HEK293 (cell line): ENCODE data around the gene CCL19.

ENCODE experiments used
- GLIS1 ChIP-seq: fragments of 450-650 bp; formaldehyde crosslinking; IDR thresholded peaks from 2 replicates; pipeline ENCODE4 v1.5.1; 2016; ENCODE audit warnings: missing biosample characterization, missing genetic modification characterization
- HOXC10 ChIP-seq: sonication (generic); formaldehyde crosslinking; IDR thresholded peaks from 2 replicates; pipeline ENCODE4 v1.8.1; 2023; ENCODE audit warnings: mild to moderate bottlenecking, missing genetic modification reagents
- MEIS1 ChIP-seq: sonication (generic); formaldehyde crosslinking; IDR thresholded peaks from 2 replicates; pipeline ENCODE4 v1.8.1; 2022; ENCODE audit warnings: missing genetic modification reagents, mild to moderate bottlenecking, borderline replicate concordance
- ZFP41 ChIP-seq: fragments of 450-650 bp; formaldehyde crosslinking; IDR thresholded peaks from 2 replicates; pipeline ENCODE4 v1.5.1; 2016; ENCODE audit warnings: missing biosample characterization, missing genetic modification characterization, borderline replicate concordance
- ZNF140 ChIP-seq: fragments of 450-650 bp; formaldehyde crosslinking; IDR thresholded peaks from 2 replicates; pipeline ENCODE4 v1.5.1; 2016; ENCODE audit warnings: missing biosample characterization, missing genetic modification characterization
- ZNF175 ChIP-seq: fragments of 450-650 bp; formaldehyde crosslinking; IDR thresholded peaks from 2 replicates; pipeline ENCODE4 v1.5.1; 2016; ENCODE audit warnings: missing biosample characterization, missing genetic modification characterization
- ZNF214 ChIP-seq: fragments of 450-650 bp; formaldehyde crosslinking; IDR thresholded peaks from 2 replicates; pipeline ENCODE4 v1.5.1; 2017; ENCODE audit warnings: missing biosample characterization, mild to moderate bottlenecking, missing genetic modification characterization, borderline replicate concordance
- ZNF248 ChIP-seq: fragments of 450-650 bp; formaldehyde crosslinking; IDR thresholded peaks from 2 replicates; pipeline ENCODE4 v1.5.1; 2017; ENCODE audit warnings: missing biosample characterization, missing genetic modification characterization
- ZNF404 ChIP-seq: fragments of 450-650 bp; formaldehyde crosslinking; IDR thresholded peaks from 2 replicates; pipeline ENCODE4 v1.5.1; 2017; ENCODE audit warnings: missing biosample characterization, missing genetic modification characterization
- ZNF473 ChIP-seq: fragments of 450-650 bp; formaldehyde crosslinking; IDR thresholded peaks from 2 replicates; pipeline ENCODE4 v1.5.1; 2017; ENCODE audit warnings: missing biosample characterization, missing genetic modification characterization
- ZNF501 ChIP-seq: fragments of 450-650 bp; formaldehyde crosslinking; IDR thresholded peaks from 2 replicates; pipeline ENCODE4 v1.5.1; 2016; ENCODE audit warnings: missing biosample characterization, missing genetic modification characterization
- ZNF571 ChIP-seq: fragments of 450-650 bp; formaldehyde crosslinking; IDR thresholded peaks from 2 replicates; pipeline ENCODE4 v1.5.0; 2017; ENCODE audit warnings: missing biosample characterization, missing genetic modification characterization
- ZNF621 ChIP-seq: fragments of 450-650 bp; formaldehyde crosslinking; IDR thresholded peaks from 2 replicates; pipeline ENCODE4 v1.5.1; 2017; ENCODE audit warnings: missing biosample characterization, missing genetic modification characterization
- ZNF623 ChIP-seq: fragments of 450-650 bp; formaldehyde crosslinking; IDR thresholded peaks from 2 replicates; pipeline ENCODE4 v1.5.1; 2016; ENCODE audit warnings: missing biosample characterization, missing genetic modification characterization
- ZNF654 ChIP-seq: fragments of 450-650 bp; formaldehyde crosslinking; IDR thresholded peaks from 2 replicates; pipeline ENCODE4 v1.5.1; 2016; ENCODE audit warnings: low read depth, missing biosample characterization, missing genetic modification characterization
- ZNF792 ChIP-seq: fragments of 450-650 bp; formaldehyde crosslinking; IDR thresholded peaks from 2 replicates; pipeline ENCODE4 v1.5.1; 2016; ENCODE audit warnings: missing biosample characterization, missing genetic modification characterization
- ZNF843 ChIP-seq: fragments of 450-650 bp; formaldehyde crosslinking; IDR thresholded peaks from 2 replicates; pipeline ENCODE4 v1.5.1; 2016; ENCODE audit warnings: missing biosample characterization, missing genetic modification characterization
- TF ChIP-seq, protein P1 (sequence below): fragments of 450-650 bp; formaldehyde crosslinking; IDR thresholded peaks from 2 replicates; pipeline ENCODE4 v1.5.1; 2016; ENCODE audit warnings: missing biosample characterization, missing genetic modification characterization, borderline replicate concordance
- TF ChIP-seq, protein P2 (sequence below): fragments of 450-650 bp; formaldehyde crosslinking; IDR thresholded peaks from 2 replicates; pipeline ENCODE4 v1.5.1; 2016; ENCODE audit warnings: missing biosample characterization, missing genetic modification characterization
- TF ChIP-seq, protein P3 (sequence below): fragments of 450-650 bp; formaldehyde crosslinking; IDR thresholded peaks from 2 replicates; pipeline ENCODE4 v1.5.0; 2017; ENCODE audit warnings: missing biosample characterization, missing genetic modification characterization, borderline replicate concordance
- TF ChIP-seq, protein P4 (sequence below): fragments of 450-650 bp; formaldehyde crosslinking; IDR thresholded peaks from 2 replicates; pipeline ENCODE4 v1.5.1; 2017; ENCODE audit warnings: missing biosample characterization, missing genetic modification characterization

Gene CCL19

DNA sequence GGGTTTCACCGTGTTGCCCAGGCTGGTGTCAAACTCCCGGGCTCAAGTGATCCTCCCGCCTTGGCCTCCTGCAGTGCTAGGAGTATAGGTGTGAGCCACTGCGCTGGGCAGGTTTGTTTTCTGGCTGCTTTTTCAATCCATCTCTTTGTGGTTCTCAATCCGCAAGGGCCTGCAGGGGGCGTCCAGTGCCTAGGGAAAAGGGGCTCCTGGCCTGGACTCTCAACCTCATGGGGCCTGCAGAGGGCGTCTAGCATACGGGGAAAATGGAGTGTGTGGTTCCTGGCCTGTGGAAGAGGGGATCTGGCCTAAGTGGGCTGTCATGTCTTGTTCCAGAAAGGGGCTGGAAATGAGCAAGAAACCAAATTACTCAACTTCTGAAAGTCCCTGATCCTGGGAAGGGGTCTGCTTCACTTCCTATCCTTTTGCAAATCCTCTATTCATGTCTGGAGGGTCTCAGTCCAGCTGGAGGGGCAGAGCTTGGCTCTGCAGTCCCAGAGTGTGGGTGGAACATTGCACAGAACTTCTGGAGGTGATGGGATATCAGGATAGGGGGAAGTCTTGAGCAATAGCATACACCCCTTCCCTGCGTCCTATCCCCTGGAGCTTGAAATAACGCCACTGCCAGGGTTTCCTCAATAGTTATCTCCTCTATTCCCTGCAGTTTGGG is 15.9 kb downstream of the CCL19 start (continued):
- TF ChIP-seq, protein P1, sequence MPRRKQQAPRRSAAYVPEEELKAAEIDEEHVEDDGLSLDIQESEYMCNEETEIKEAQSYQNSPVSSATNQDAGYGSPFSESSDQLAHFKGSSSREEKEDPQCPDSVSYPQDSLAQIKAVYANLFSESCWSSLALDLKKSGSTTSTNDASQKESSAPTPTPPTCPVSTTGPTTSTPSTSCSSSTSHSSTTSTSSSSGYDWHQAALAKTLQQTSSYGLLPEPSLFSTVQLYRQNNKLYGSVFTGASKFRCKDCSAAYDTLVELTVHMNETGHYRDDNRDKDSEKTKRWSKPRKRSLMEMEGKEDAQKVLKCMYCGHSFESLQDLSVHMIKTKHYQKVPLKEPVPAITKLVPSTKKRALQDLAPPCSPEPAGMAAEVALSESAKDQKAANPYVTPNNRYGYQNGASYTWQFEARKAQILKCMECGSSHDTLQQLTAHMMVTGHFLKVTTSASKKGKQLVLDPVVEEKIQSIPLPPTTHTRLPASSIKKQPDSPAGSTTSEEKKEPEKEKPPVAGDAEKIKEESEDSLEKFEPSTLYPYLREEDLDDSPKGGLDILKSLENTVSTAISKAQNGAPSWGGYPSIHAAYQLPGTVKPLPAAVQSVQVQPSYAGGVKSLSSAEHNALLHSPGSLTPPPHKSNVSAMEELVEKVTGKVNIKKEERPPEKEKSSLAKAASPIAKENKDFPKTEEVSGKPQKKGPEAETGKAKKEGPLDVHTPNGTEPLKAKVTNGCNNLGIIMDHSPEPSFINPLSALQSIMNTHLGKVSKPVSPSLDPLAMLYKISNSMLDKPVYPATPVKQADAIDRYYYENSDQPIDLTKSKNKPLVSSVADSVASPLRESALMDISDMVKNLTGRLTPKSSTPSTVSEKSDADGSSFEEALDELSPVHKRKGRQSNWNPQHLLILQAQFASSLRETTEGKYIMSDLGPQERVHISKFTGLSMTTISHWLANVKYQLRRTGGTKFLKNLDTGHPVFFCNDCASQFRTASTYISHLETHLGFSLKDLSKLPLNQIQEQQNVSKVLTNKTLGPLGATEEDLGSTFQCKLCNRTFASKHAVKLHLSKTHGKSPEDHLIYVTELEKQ (tag by site-specific recombination), result no peak
- TF ChIP-seq ZNF501 (tag by site-specific recombination) (no peak), GLIS1 (0 out of 2 replicates have a peak, but pooled peaks have one; percentile 25), ZNF473 (tag by site-specific recombination) (no peak), ZNF621 (tag by site-specific recombination) (no peak), ZFP41 (tag by site-specific recombination) (no peak), ZNF571 (tag by site-specific recombination) (no peak), MEIS1 (CRISPR knock-in tag) (no peak), ZNF623 (tag by site-specific recombination) (no peak), ZNF843 (tag by site-specific recombination) (no peak), ZNF654 (tag by site-specific recombination) (peak; percentile 63), ZNF175 (tag by site-specific recombination) (no peak), ZNF140 (tag by site-specific recombination) (no peak), ZNF792 (tag by site-specific recombination) (no peak), HOXC10 (CRISPR knock-in tag) (no peak), ZNF248 (tag by site-specific recombination) (no peak), ZNF214 (no peak), ZNF404 (no peak)
- TF ChIP-seq, protein P2, sequence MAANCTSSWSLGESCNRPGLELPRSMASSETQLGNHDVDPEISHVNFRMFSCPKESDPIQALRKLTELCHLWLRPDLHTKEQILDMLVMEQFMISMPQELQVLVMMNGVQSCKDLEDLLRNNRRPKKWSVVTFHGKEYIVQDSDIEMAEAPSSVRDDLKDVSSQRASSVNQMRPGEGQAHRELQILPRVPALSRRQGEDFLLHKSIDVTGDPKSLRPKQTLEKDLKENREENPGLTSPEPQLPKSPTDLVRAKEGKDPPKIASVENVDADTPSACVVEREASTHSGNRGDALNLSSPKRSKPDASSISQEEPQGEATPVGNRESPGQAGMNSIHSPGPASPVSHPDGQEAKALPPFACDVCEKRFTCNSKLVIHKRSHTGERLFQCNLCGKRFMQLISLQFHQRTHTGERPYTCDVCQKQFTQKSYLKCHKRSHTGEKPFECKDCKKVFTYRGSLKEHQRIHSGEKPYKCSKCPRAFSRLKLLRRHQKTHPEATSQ, result no peak
- TF ChIP-seq, protein P3, sequence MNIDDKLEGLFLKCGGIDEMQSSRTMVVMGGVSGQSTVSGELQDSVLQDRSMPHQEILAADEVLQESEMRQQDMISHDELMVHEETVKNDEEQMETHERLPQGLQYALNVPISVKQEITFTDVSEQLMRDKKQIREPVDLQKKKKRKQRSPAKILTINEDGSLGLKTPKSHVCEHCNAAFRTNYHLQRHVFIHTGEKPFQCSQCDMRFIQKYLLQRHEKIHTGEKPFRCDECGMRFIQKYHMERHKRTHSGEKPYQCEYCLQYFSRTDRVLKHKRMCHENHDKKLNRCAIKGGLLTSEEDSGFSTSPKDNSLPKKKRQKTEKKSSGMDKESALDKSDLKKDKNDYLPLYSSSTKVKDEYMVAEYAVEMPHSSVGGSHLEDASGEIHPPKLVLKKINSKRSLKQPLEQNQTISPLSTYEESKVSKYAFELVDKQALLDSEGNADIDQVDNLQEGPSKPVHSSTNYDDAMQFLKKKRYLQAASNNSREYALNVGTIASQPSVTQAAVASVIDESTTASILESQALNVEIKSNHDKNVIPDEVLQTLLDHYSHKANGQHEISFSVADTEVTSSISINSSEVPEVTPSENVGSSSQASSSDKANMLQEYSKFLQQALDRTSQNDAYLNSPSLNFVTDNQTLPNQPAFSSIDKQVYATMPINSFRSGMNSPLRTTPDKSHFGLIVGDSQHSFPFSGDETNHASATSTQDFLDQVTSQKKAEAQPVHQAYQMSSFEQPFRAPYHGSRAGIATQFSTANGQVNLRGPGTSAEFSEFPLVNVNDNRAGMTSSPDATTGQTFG, result no peak
- TF ChIP-seq, protein P4, sequence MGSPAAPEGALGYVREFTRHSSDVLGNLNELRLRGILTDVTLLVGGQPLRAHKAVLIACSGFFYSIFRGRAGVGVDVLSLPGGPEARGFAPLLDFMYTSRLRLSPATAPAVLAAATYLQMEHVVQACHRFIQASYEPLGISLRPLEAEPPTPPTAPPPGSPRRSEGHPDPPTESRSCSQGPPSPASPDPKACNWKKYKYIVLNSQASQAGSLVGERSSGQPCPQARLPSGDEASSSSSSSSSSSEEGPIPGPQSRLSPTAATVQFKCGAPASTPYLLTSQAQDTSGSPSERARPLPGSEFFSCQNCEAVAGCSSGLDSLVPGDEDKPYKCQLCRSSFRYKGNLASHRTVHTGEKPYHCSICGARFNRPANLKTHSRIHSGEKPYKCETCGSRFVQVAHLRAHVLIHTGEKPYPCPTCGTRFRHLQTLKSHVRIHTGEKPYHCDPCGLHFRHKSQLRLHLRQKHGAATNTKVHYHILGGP (tag by site-specific recombination), result no peak
